PC-3 (cell line): ENCODE results near the gene PAQR3.

ENCODE experiments used
- CTCF ChIP-seq: fragments of 300-600 bp; sonication (generic); conservative IDR thresholded peaks from 2 replicates; pipeline ENCODE4 v1.5.1; 2017; ENCODE audit warnings: antibody characterized with exemption, low read depth, mild to moderate bottlenecking, low read length
- EZH2 ChIP-seq: fragments of 300-600 bp; sonication (generic); IDR thresholded peaks from one replicate; pipeline ENCODE4 v1.6.1; 2017; ENCODE audit warnings: antibody characterized with exemption, mild to moderate bottlenecking, low read length; ENCODE audit not compliant: unreplicated experiment

GRCh38 chr4:78945651-78946179 lies 6.5 kb upstream of the PAQR3 start:
- TF ChIP-seq CTCF, result no peak
- no peak for TF ChIP-seq EZH2
